GM10248 (cell line): ENCODE data around the gene RESF1.

Source experiments
- CTCF ChIA-PET: fragments of 300-600 bp; sonication (Branson Sonifier 250); formaldehyde crosslinking; extraction: SDS; loops from one replicate; lab custom pipeline; 2021; ENCODE audit warnings: antibody characterized with exemption; lab: Yijun Ruan, JAX
- POLR2A ChIA-PET: fragments of 350-650 bp; sonication (Branson Sonifier 250); formaldehyde crosslinking; extraction: SDS; loops from one replicate; lab custom pipeline; 2020; ENCODE audit warnings: antibody characterized with exemption; lab: Yijun Ruan, JAX
- DNase-seq: peaks from one replicate; pipeline ENCODE4 v3.0.0; 2012; ENCODE audit errors: extremely low spot score
- TF ChIP-seq, protein P1 (sequence below): IDR thresholded peaks from 2 replicates; pipeline ENCODE4 v1.5.1; 2012; ENCODE audit warnings: mild to moderate bottlenecking, low read depth; ENCODE audit errors: extremely low read depth, missing control alignments, control extremely low read depth

The RESF1 gene

DNA sequence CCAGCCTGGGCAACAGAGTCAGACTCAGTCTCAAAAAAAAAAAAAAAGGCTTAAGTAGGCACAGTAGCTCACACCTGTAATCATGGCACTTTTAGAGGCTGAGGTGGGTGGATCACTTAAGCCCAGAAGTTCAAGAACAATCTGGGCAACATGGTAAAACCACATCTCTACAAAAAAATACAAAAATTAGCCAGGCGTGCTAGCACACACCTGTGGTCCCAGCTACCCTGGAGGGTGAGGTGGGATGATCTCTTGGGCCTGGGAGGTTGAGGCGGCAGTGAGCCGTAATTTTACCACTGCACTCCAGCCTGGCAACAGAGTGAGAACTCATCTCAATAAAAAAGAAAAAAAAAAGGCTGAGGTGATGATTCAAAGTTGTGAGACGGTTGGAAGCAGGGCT, 9.1 kb upstream of the RESF1 start:
- ChIA-PET CTCF (interaction anchor here (0.9 kb wide), 1 partner anchor 31 kb away, joined by 3 read pairs; no protein-coding TSS in a partner anchor), POLR2A (no interaction called here)
- TF ChIP-seq, protein P1, sequence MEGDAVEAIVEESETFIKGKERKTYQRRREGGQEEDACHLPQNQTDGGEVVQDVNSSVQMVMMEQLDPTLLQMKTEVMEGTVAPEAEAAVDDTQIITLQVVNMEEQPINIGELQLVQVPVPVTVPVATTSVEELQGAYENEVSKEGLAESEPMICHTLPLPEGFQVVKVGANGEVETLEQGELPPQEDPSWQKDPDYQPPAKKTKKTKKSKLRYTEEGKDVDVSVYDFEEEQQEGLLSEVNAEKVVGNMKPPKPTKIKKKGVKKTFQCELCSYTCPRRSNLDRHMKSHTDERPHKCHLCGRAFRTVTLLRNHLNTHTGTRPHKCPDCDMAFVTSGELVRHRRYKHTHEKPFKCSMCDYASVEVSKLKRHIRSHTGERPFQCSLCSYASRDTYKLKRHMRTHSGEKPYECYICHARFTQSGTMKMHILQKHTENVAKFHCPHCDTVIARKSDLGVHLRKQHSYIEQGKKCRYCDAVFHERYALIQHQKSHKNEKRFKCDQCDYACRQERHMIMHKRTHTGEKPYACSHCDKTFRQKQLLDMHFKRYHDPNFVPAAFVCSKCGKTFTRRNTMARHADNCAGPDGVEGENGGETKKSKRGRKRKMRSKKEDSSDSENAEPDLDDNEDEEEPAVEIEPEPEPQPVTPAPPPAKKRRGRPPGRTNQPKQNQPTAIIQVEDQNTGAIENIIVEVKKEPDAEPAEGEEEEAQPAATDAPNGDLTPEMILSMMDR, result no peak
- DNase-seq, result no peak

DNA sequence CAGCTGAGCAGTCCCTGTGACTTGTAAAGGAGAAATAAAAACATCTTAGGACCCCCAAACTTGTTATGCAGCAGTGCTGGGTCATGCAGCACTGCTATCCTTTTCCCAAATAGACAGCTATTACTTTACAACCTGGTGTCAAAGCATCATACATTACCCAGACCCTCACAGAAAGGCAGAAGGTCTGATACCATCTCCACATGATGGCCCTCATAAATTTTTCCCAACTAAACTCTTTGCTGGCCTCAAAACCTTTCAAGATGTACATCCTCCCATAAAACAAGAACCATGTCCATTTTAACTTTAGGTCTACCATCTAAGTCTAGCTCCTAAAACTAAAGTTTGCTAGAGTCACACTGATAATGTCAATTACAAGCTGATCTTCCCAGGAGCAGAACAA, 8.7 kb upstream of the RESF1 start:
- ChIA-PET POLR2A (no interaction called here), CTCF (interaction anchor here (0.7 to 0.9 kb wide), 2 partner anchors 18 to 31 kb away, joined by 3 read pairs; no protein-coding TSS in a partner anchor)
- TF ChIP-seq, protein P1, result no peak
- DNase-seq, result no peak

DNA sequence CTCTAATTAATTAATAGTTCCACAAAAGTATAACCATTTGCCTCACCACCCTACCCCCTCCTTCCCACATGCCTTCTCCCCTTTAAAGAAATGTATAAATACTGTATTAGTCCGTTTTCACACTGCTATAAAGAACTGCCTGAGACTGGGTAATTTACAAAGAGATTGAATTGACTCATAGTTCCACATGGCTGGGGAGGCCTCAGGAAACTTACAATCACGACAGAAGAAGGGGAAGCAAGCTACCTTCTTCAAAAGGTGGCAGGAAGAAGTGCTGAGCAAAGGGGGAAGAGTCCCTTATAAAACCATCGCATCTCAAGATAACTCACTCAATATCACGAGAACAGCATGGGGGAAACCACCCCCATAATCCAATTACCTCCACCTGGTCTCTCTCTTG, 8.2 kb upstream of the RESF1 start:
- ChIA-PET POLR2A (no interaction called here), CTCF (interaction anchor here (0.7 to 0.9 kb wide), 2 partner anchors 19 to 30 kb away, joined by 3 read pairs; no protein-coding TSS in a partner anchor)
- no peak for DNase-seq
- TF ChIP-seq, protein P1, result no peak

DNA sequence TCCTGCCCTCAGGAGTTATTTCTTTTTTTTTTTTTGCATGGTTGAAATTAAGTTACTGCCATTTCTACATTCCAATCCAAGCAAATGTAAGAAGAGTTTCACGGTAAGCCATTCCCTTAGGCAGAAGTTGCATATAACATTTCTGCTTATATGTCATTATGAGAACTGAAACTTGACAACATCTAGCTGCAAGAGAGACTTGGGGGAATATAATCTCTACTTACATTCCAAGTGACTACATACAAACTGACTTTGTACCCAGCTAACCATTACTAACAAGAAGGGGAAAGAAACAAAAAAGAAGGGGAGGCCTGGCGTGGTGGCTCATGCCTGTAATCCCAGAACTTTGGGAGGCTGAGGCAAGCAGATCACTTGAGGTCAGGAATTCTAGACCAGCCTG, 7.3 kb upstream of the RESF1 start:
- CTCF ChIA-PET, result interaction anchor here (1.3 kb wide), 1 partner anchor 28 kb away, joined by 3 read pairs; no protein-coding TSS in a partner anchor
- POLR2A ChIA-PET, result no interaction called here

DNA sequence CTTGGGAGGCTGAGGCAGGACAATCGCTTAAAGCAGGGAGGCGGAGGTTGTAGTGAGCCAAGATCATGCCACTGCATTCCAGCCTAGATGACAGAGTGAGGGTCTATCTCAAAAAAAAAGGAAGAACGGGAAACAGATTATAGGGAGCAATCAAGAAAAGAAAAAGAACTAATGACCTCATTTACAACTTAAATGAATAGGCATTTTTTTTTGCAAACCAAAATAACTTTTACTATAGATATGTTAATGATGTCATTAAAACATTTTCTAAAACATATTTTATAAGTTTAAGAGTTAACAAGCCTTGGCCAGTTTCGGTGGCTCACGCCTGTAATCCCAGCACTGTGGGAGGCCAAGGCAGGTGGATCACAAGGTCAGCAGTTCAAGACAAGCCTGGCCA, 6.8 kb upstream of the RESF1 start:
- CTCF ChIA-PET, result interaction anchor here (1.3 kb wide), 1 partner anchor 28 kb away, joined by 3 read pairs; no protein-coding TSS in a partner anchor
- POLR2A ChIA-PET, result no interaction called here
- no peak for DNase-seq
- TF ChIP-seq, protein P1, result no peak

More for the DNA sequence above, 7.3 kb upstream of the RESF1 start:
- DNase-seq, result no peak
- TF ChIP-seq, protein P1, result no peak

DNA sequence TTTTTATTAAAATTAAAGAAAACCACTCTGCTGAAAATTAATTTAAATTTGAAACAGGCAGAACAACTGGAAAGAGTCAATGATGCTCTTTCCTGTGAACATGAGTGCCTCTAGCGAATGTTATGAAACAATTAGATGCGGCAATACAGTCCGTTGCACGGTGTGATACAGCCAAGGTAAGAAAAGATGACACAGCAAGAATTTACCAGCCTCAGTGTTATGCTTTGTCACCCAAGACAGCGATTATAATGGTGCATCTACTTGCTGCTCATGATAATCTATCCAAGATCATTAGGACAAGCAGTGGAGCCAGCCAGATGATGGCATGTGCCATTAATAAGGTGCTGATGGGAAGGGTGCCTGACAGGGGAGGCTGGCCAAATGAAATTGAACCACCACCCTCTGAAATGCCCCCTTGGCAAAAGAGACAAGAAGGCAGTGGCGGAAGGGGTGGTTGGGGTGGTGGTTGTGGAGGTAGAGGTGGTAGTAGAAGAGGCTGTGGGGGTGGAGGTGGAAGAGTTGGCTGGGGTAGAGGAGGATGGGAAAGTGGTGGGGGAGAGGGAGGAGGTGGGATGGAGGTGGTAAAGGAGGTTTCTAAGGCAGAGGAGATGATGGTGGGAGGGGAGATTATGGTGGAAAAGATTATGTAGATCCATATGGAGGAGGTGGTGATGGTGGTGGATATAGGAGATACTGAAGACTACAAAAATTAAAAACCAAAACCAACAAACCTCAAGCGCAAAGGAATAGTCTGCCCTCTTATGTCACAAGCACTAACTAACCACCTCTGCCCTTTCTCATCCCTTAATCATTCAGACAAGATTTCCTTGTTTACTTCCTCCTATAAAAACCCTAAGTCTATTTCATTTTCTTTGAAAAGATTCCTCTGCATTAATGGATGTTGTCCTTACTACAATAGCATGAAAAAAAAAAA, 4.0 kb upstream of the RESF1 start:
- CTCF ChIA-PET, result interaction anchor here (0.9 to 1.6 kb wide), 4 partner anchors 9 to 273 kb away, joined by 3 to 5 read pairs (median 4); no protein-coding TSS in a partner anchor

More for the DNA sequence above, 4.0 kb upstream of the RESF1 start:
- DNase-seq, result no peak
- POLR2A ChIA-PET, result interaction anchor here (0.6 kb wide), 1 partner anchor 10 kb away, joined by 4 read pairs; no protein-coding TSS in a partner anchor
- TF ChIP-seq, protein P1, result no peak
